ENCODE results near the gene GRB10.

DNA sequence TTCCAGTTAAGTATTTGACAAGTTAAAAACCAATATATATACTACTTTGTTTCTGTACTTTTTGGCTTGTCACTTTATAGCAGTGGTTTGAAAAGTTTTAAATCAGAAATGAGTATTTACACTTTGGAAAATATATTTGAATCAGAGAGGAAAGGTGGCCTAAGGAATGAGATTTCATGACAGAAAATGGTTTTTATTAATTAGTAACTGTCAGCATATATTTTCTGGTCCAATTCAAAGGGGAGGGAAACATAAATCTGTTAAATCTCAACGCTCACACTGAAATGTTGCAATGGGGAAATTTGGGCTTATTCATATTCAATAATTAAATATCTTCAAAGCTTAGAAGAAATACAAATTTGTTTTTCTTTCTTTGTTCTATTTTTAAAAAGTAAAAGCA lies 100.1 kb downstream of the GRB10 start:
- TF ChIP-seq, protein P1, sequence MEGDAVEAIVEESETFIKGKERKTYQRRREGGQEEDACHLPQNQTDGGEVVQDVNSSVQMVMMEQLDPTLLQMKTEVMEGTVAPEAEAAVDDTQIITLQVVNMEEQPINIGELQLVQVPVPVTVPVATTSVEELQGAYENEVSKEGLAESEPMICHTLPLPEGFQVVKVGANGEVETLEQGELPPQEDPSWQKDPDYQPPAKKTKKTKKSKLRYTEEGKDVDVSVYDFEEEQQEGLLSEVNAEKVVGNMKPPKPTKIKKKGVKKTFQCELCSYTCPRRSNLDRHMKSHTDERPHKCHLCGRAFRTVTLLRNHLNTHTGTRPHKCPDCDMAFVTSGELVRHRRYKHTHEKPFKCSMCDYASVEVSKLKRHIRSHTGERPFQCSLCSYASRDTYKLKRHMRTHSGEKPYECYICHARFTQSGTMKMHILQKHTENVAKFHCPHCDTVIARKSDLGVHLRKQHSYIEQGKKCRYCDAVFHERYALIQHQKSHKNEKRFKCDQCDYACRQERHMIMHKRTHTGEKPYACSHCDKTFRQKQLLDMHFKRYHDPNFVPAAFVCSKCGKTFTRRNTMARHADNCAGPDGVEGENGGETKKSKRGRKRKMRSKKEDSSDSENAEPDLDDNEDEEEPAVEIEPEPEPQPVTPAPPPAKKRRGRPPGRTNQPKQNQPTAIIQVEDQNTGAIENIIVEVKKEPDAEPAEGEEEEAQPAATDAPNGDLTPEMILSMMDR (IDR thresholded peaks at IDR 0.05; ENCODE audit: low read depth, low read length): no peak
- no peak for TF ChIP-seq EZH2phosphoT487 (IDR thresholded peaks at IDR 0.05; ENCODE audit: low read depth)
